ENCODE data around the gene KCNQ2. TPM values are rescaled to one million over a fixed set of nuclear protein-coding genes. Genes with fewer than 3 reads are reported as not detected.

KCNQ2 gene
- total RNA-seq, 1 experiment from 2014 or later, result 86.5 TPM

DNA sequence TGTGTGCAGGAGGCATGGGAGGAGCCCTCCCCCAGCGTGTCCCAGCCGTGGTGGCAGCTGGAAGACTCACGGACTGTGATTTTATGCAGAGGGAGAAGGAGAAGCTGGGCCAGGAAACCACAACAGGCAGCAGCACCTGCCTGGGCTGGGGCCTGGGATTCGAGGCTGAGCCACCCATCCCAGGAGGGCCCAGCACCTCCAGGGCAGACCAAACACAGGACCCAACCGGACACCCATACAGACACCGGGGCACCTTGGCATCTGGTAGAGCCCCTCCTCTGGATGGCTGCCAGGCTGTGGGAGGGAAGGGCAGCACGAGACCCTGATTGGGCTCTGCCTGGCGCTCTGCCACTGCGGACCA lies 69.6 kb downstream of the KCNQ2 start:
- Histone ChIP-seq H2AFZ (ENCODE audit: low read depth, low read length, poor library complexity, severe bottlenecking) (no peak overlapping the region), H3K9ac (ENCODE audit: low read length) (no peak overlapping the region), H3K27me3 (ENCODE audit: insufficient read depth, low read length) (no peaks in the 10 kb centered on the region), H3K9me3 (ENCODE audit: control insufficient read depth in 1 of 2, insufficient read depth in 1 of 2, low read depth in 1 of 2, low read length in 2 of 2) (no peaks in the 10 kb centered on the region), H4K20me1 (ENCODE audit: insufficient read depth) (no peaks in the 10 kb centered on the region), H3K4me1 (ENCODE audit: control insufficient read depth in 1 of 2, insufficient read depth in 2 of 2, low read length in 2 of 2) (no peaks in the 10 kb centered on the region), H3K27ac (ENCODE audit: low read depth, low read length) (no peak overlapping the region), H3K4me3 (replicated peaks in 1 of 2; ENCODE audit: low read depth in 1 of 2, low read length in 2 of 2) (no peak overlapping the region), H3K79me2 (ENCODE audit: insufficient read depth, low read length) (no peaks in the 10 kb centered on the region), H3K9me2 (ENCODE audit: insufficient read depth) (no peaks in the 10 kb centered on the region), H3K36me3 (ENCODE audit: control insufficient read depth in 1 of 2, insufficient read depth in 2 of 2, low read length in 2 of 2) (no peaks in the 10 kb centered on the region), H3K4me2 (ENCODE audit: low read length) (no peak overlapping the region)
- ChIA-PET RAD21 (ENCODE audit: low non-redundant PET in 1 of 2, low total read pairs in 2 of 2, uncharacterized antibody in 2 of 2, unreplicated experiment in 2 of 2) (no interaction called here), CTCF (interaction anchor here (0.6 kb wide), 1 partner anchor 35 kb away, joined by 4 read pairs; no protein-coding TSS in a partner anchor), POLR2A (no interaction called here)
- DNase-seq (ENCODE audit: low read depth, low spot score), result no peak
- intact Hi-C loops (cut with micrococcal nuclease), result no loop called here
- no TSS peak for BruUV-seq (replicated peaks)
- no peak for TF ChIP-seq YY1 (IDR thresholded peaks at IDR 0.05; ENCODE audit: extremely low read depth, insufficient replicate concordance, low read depth, low read length)
- no peak for ATAC-seq

DNA sequence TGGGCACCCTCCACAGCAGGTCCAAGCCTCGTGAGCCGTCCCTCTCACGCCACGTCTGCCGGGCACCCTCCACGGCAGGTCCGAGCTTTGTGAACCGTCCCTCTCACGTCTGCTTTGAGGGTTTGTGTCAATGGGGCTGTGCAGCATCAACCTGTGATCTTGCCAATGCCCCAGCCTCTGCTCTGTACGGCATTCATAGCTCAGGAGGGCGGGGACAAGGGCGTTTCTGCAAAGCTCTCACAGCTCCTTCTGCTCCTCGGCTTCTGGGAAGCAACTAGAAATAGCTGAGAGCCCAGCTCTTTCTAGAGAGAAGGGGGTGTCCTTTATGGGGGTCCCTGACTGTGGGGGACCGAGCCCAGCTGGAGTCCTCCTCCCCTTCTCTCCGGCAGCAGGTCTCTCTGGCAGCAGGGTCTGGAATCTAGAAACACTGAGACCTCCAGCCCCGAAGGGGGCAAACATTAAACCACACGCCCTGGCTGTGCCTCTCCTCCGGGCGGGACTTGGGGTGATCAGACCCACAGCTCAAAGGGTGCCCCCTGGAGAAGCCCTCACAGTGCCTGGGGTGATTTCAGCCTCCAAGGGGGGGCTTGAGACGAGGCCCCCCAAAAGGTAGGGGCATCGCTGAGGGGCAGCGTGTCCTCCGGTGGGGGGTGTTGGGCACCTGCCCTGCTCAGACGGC lies 70.1 kb downstream of the KCNQ2 start:
- Histone ChIP-seq H3K27me3 (ENCODE audit: insufficient read depth, low read length) (no peaks in the 10 kb centered on the region), H3K4me1 (ENCODE audit: control insufficient read depth in 1 of 2, insufficient read depth in 2 of 2, low read length in 2 of 2) (no peaks in the 10 kb centered on the region), H4K20me1 (ENCODE audit: insufficient read depth) (no peaks in the 10 kb centered on the region), H3K4me2 (ENCODE audit: low read length) (no peak overlapping the region), H3K4me3 (replicated peaks in 1 of 2; ENCODE audit: low read depth in 1 of 2, low read length in 2 of 2) (no peak overlapping the region), H3K36me3 (ENCODE audit: control insufficient read depth in 1 of 2, insufficient read depth in 2 of 2, low read length in 2 of 2) (no peaks in the 10 kb centered on the region), H3K27ac (ENCODE audit: low read depth, low read length) (no peak overlapping the region), H3K9me2 (ENCODE audit: insufficient read depth) (no peaks in the 10 kb centered on the region), H3K79me2 (ENCODE audit: insufficient read depth, low read length) (no peaks in the 10 kb centered on the region), H3K9me3 (ENCODE audit: control insufficient read depth in 1 of 2, insufficient read depth in 1 of 2, low read depth in 1 of 2, low read length in 2 of 2) (no peaks in the 10 kb centered on the region), H2AFZ (ENCODE audit: low read depth, low read length, poor library complexity, severe bottlenecking) (no peak overlapping the region), H3K9ac (ENCODE audit: low read length) (no peak overlapping the region)
- TF ChIP-seq CBX3 (IDR thresholded peaks at IDR 0.05; ENCODE audit: low read depth) (no peak), JUND (IDR thresholded peaks at IDR 0.05) (no peak), SP1 (IDR thresholded peaks at IDR 0.05; ENCODE audit: low read depth) (no peak), YY1 (IDR thresholded peaks at IDR 0.05; ENCODE audit: extremely low read depth, insufficient replicate concordance, low read depth, low read length) (no peak), ZFX (IDR thresholded peaks at IDR 0.05) (no peak)
- TF ChIP-seq, protein P1, sequence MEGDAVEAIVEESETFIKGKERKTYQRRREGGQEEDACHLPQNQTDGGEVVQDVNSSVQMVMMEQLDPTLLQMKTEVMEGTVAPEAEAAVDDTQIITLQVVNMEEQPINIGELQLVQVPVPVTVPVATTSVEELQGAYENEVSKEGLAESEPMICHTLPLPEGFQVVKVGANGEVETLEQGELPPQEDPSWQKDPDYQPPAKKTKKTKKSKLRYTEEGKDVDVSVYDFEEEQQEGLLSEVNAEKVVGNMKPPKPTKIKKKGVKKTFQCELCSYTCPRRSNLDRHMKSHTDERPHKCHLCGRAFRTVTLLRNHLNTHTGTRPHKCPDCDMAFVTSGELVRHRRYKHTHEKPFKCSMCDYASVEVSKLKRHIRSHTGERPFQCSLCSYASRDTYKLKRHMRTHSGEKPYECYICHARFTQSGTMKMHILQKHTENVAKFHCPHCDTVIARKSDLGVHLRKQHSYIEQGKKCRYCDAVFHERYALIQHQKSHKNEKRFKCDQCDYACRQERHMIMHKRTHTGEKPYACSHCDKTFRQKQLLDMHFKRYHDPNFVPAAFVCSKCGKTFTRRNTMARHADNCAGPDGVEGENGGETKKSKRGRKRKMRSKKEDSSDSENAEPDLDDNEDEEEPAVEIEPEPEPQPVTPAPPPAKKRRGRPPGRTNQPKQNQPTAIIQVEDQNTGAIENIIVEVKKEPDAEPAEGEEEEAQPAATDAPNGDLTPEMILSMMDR (IDR thresholded peaks at IDR 0.05 in 2 of 3, conservative IDR thresholded peaks at IDR 0.05 in 1 of 3; ENCODE audit: borderline replicate concordance in 1 of 3, insufficient read depth in 1 of 3, low read depth in 2 of 3, low read length in 2 of 3), result no peak
- intact Hi-C loops (cut with micrococcal nuclease), result no loop called here
- BruUV-seq (replicated peaks), result no TSS peak
- ATAC-seq, result no peak
- no peak for DNase-seq (ENCODE audit: low read depth, low spot score)
- RAD21 ChIA-PET (ENCODE audit: low non-redundant PET in 1 of 2, low total read pairs in 2 of 2, uncharacterized antibody in 2 of 2, unreplicated experiment in 2 of 2), result no interaction called here
- CTCF ChIA-PET, result interaction anchor here (0.6 kb wide), 1 partner anchor 35 kb away, joined by 4 read pairs; no protein-coding TSS in a partner anchor
- POLR2A ChIA-PET, result no interaction called here

Data from HCT116 (cell line).